BE2C (cell line): ENCODE results near the gene IER5.

Source experiments
- DNase-seq: peaks from one replicate; pipeline ENCODE4 v3.0.0-alpha.2; 2020
- H3K27me3 ChIP-seq: fragments of 250-450 bp; sonication (Bioruptor Pico); 2 replicates; pipeline ENCODE4 v1.5.1; 2020; ENCODE audit warnings: mild to moderate bottlenecking
- H3K36me3 ChIP-seq: fragments of 250-450 bp; sonication (Bioruptor Pico); 2 replicates; pipeline ENCODE4 v1.5.1; 2020; ENCODE audit warnings: mild to moderate bottlenecking
- H3K4me1 ChIP-seq: fragments of 250-450 bp; sonication (Bioruptor Pico); 2 replicates; pipeline ENCODE4 v1.5.1; 2020
- H3K4me3 ChIP-seq: 2 replicates; pipeline ENCODE4 v1.5.1; 2011; ENCODE audit warnings: low read depth, low read length
- H3K9me3 ChIP-seq: fragments of 250-450 bp; sonication (Bioruptor Pico); 2 replicates; pipeline ENCODE4 v1.5.1; 2020
- TF ChIP-seq, protein P1 (sequence below): IDR thresholded peaks from 2 replicates; pipeline ENCODE4 v1.5.1; 2012; ENCODE audit warnings: mild to moderate bottlenecking, low read depth, low read length

Gene IER5

DNA sequence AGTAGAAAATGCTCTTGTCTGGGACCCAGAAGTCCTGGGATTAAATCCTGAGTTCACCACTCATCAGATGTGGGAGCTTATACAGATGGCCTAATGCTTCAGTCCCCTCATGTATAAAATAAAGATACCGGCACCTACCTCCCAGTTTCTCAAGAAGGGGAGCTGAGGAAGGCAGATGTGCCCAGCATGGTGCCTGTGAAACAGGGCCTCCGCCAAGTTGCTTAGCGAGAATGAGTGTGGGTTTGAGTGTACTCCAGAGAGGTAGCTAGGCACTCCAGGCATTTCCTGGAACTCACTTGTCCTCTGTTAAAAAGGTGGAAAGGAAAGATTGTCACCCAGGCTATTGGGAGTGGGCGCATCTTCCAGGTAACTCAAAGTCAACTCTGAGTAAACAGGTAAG, 37.8 kb downstream of the IER5 start:
- H3K4me3 ChIP-seq, result no peak overlapping the region
- H3K27me3 ChIP-seq, result no peaks in the 10 kb centered on the region
- no peak for DNase-seq
- H3K4me1 ChIP-seq, result peaks cover 8% of the 10 kb centered on the region
- H3K9me3 ChIP-seq, result no peaks in the 10 kb centered on the region
- TF ChIP-seq, protein P1, sequence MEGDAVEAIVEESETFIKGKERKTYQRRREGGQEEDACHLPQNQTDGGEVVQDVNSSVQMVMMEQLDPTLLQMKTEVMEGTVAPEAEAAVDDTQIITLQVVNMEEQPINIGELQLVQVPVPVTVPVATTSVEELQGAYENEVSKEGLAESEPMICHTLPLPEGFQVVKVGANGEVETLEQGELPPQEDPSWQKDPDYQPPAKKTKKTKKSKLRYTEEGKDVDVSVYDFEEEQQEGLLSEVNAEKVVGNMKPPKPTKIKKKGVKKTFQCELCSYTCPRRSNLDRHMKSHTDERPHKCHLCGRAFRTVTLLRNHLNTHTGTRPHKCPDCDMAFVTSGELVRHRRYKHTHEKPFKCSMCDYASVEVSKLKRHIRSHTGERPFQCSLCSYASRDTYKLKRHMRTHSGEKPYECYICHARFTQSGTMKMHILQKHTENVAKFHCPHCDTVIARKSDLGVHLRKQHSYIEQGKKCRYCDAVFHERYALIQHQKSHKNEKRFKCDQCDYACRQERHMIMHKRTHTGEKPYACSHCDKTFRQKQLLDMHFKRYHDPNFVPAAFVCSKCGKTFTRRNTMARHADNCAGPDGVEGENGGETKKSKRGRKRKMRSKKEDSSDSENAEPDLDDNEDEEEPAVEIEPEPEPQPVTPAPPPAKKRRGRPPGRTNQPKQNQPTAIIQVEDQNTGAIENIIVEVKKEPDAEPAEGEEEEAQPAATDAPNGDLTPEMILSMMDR, result no peak
- H3K36me3 ChIP-seq, result no peaks in the 10 kb centered on the region

- no peaks in the 10 kb centered on the region for H3K9me3 ChIP-seq
- TF ChIP-seq, protein P1, result no peak
- no peaks in the 10 kb centered on the region for H3K27me3 ChIP-seq
- peak; percentile 52 for DNase-seq
- H3K4me1 ChIP-seq, result peaks cover 8% of the 10 kb centered on the region
- H3K36me3 ChIP-seq, result no peaks in the 10 kb centered on the region
- no peak overlapping the region for H3K4me3 ChIP-seq
Measured at GRCh38 chr1:181126871-181127587, 38.5 kb downstream of the IER5 start.

DNA sequence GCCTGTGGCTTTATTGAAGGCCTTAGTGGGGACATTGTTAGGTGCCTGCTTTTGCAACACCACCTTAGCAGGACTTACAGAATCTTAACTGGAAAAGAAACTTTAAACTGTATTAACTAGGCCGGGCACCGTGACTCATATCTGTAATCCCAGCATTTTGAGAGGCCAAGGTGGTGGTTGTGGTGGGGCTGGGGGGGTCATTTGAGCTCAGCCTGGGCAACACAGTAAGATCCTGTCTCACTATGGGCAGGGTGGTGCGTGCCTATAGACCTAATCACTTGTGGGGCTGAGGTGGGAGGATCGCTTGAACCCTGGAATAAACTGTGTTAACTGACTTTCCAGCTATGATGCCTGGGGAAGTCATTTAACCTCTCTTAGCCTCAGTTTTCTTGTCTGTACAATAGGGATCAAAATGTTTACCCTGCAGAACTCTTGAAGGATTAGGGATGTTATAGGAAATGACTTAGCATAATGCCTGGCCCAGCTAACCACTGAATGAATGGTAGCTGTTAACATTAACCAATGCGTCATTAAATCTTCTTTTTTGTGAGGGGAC, 39.5 kb downstream of the IER5 start:
- Histone ChIP-seq H3K4me1 (peaks cover 8% of the 10 kb centered on the region), H3K27me3 (no peaks in the 10 kb centered on the region), H3K4me3 (no peak overlapping the region), H3K36me3 (no peaks in the 10 kb centered on the region), H3K9me3 (no peaks in the 10 kb centered on the region)
- DNase-seq, result no peak
- TF ChIP-seq, protein P1, result no peak

DNA sequence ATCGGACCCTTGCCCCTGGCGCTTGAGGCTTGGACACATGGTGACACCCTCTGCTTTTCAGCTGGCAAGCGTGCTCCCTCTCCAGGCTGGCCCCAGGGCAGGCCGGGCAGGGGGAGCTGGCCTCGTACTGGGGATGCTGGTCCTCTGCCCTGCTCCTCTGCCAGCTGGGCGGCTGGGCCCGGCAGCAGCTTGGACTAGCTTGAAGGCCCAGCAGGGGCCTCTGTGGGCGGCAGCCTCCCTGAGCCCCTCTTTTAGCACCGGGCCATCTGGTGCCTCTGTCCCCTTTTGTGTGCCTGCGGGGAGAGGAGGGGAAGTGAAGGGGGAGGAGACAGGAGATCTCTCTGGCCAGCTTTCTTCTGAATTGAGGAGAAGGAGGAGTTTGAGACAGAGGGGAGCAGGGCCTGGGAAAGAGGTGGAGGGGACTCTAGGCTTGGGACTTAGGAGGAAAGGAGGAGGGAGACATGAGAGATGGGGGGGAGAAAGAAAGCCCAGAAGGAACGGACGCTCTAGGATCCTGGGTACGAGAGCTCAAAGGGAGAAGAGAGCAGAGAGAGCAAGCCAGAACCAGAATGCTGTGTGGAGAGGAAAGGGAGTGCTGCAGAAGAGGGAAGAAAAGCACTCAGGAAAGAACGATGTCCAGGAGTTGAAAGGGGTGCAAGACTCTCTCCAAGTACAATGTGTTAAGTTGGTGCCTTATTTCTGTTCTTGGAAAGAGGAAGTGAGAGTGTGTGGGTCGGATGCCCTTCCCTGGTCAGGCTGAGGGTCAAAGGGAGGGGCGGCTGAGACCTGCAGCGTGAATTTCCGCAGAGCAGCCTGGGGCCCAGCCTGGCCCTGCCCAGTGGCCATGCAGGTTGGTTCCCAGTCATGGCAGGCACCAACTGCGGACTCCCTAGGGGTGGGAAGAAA, 40.3 kb downstream of the IER5 start:
- TF ChIP-seq, protein P1, result no peak
- peaks cover 8% of the 10 kb centered on the region for H3K4me1 ChIP-seq
- H3K36me3 ChIP-seq, result no peaks in the 10 kb centered on the region
- no peak for DNase-seq
- no peak overlapping the region for H3K4me3 ChIP-seq
- H3K27me3 ChIP-seq, result no peaks in the 10 kb centered on the region
- no peaks in the 10 kb centered on the region for H3K9me3 ChIP-seq

- no peaks in the 10 kb centered on the region for H3K27me3 ChIP-seq
- H3K4me3 ChIP-seq, result no peak overlapping the region
- H3K4me1 ChIP-seq, result peaks cover 8% of the 10 kb centered on the region
- no peaks in the 10 kb centered on the region for H3K9me3 ChIP-seq
- no peaks in the 10 kb centered on the region for H3K36me3 ChIP-seq
- TF ChIP-seq, protein P1, result no peak
- DNase-seq, result no peak
Measured at GRCh38 chr1:181129771-181130606, 41.5 kb downstream of the IER5 start.
